HCT116 (cell line): ENCODE data around the gene GPR4. TPM values are rescaled to one million over a fixed set of nuclear protein-coding genes. Genes with fewer than 3 reads are reported as not detected.

Experiments
- ATAC-seq: fragments of 200-7000 bp; cut with Tn5 transposase; 2 replicates; pipeline ENCODE4 v1.9.1; 2020; ENCODE audit warnings: mild to moderate bottlenecking, moderate library complexity
- BruUV-seq: library from RNA; stranded (reverse); fragments of 400-500 nt; replicated peaks from 2 replicates; lab custom pipeline; 2021; lab: Mats Ljungman, UMichigan
- CTCF ChIA-PET: fragments of 300-600 bp; sonication (Branson Sonifier 250); formaldehyde crosslinking; loops from one replicate; lab custom pipeline; 2021; ENCODE audit warnings: antibody characterized with exemption; lab: Charles Lee
- POLR2A ChIA-PET: fragments of 300-600, 350-600 bp; sonication (Branson Sonifier 250); formaldehyde crosslinking; loops from one replicate; lab custom pipeline; 2021; ENCODE audit warnings: antibody characterized with exemption; lab: Charles Lee
- RAD21 ChIA-PET, 2 experiments: fragments of 300-600 bp; sonication (Branson Sonifier 250); formaldehyde crosslinking; loops; one replicate each; lab custom pipeline; 2023; ENCODE audit warnings: low total read pairs in 2 of 2; ENCODE audit not compliant: uncharacterized antibody in 2 of 2, unreplicated experiment in 2 of 2, low non-redundant PET in 1 of 2; lab: Charles Lee
- DNase-seq: peaks from one replicate; pipeline ENCODE4 v3.0.0-alpha.2; 2010; ENCODE audit warnings: low read depth, low spot score
- H2AFZ ChIP-seq: fragments of 200-600 bp; shearing (Covaris generic), sonication (generic); 2 replicates; pipeline ENCODE4 v1.6.1; 2017; ENCODE audit warnings: low read depth, mixed run types, mixed read lengths, antibody characterized with exemption, low read length; ENCODE audit not compliant: poor library complexity, severe bottlenecking
- H3K27ac ChIP-seq: 2 replicates; pipeline ENCODE4 v1.5.1; 2012; ENCODE audit warnings: low read depth, low read length
- H3K27me3 ChIP-seq: fragments of 200-600 bp; sonication (generic); 2 replicates; pipeline ENCODE4 v1.6.1; 2016; ENCODE audit warnings: mixed run types, low read length, mixed read lengths; ENCODE audit not compliant: insufficient read depth
- H3K36me3 ChIP-seq, 2 experiments: fragments of 200-500 bp in 1 of 2; fragments of 200-600 bp in 1 of 2; sonication (Bioruptor generic) in 1 of 2; sonication (generic) in 1 of 2; 2 replicates each; pipeline versions ENCODE4 v1.5.1 to v1.6.1; 2014 to 2016; ENCODE audit warnings: low read length in 2 of 2, inconsistent platforms in 1 of 2, mixed read lengths in 1 of 2, mixed run types in 1 of 2; ENCODE audit not compliant: insufficient read depth in 2 of 2, control insufficient read depth in 1 of 2
- H3K4me1 ChIP-seq, 2 experiments: fragments of 200-600 bp in 1 of 2; sonication (generic) in 1 of 2; 2 replicates each; pipeline versions ENCODE4 v1.5.1 to v1.6.1; 2012 to 2017; ENCODE audit warnings: low read length in 2 of 2, inconsistent platforms in 1 of 2, mild to moderate bottlenecking in 1 of 2, mixed read lengths in 1 of 2, mixed run types in 1 of 2, moderate library complexity in 1 of 2; ENCODE audit not compliant: insufficient read depth in 2 of 2, control insufficient read depth in 1 of 2
- H3K4me2 ChIP-seq: fragments of 200-600 bp; sonication (generic); 2 replicates; pipeline ENCODE4 v1.6.1; 2017; ENCODE audit warnings: mixed run types, low read length, mixed read lengths
- H3K4me3 ChIP-seq, 2 experiments: fragments of 200-600 bp in 1 of 2; sonication (generic) in 1 of 2; replicated peaks in 1 of 2; 2 replicates each; pipeline ENCODE4 v1.5.1; 2011 to 2016; ENCODE audit warnings: low read length in 2 of 2, control low read depth in 1 of 2, low read depth in 1 of 2, mild to moderate bottlenecking in 1 of 2, mixed read lengths in 1 of 2, mixed run types in 1 of 2
- H3K79me2 ChIP-seq: fragments of 200-600 bp; sonication (generic); 2 replicates; pipeline ENCODE4 v1.6.1; 2017; ENCODE audit warnings: mild to moderate bottlenecking, mixed run types, low read length, moderate library complexity, mixed read lengths; ENCODE audit not compliant: insufficient read depth
- H3K9ac ChIP-seq: fragments of 200-600 bp; sonication (generic); 2 replicates; pipeline ENCODE4 v1.6.1; 2016; ENCODE audit warnings: low read length, mixed read lengths
- H3K9me2 ChIP-seq: fragments of 200-600 bp; sonication (generic), shearing (Covaris generic); 2 replicates; pipeline ENCODE4 v1.6.1; 2017; ENCODE audit warnings: mixed run types, mild to moderate bottlenecking, moderate library complexity; ENCODE audit not compliant: insufficient read depth
- H3K9me3 ChIP-seq, 2 experiments: fragments of 200-500 bp in 1 of 2; fragments of 200-600 bp in 1 of 2; sonication (Bioruptor generic) in 1 of 2; sonication (generic) in 1 of 2; 2 replicates each; pipeline ENCODE4 v1.6.1; 2014 to 2017; ENCODE audit warnings: low read length in 2 of 2, mixed read lengths in 2 of 2, inconsistent platforms in 1 of 2, low read depth in 1 of 2, mild to moderate bottlenecking in 1 of 2, mixed run types in 1 of 2, moderate library complexity in 1 of 2; ENCODE audit not compliant: control insufficient read depth in 1 of 2, insufficient read depth in 1 of 2
- H4K20me1 ChIP-seq: fragments of 200-600 bp; sonication (generic), shearing (Covaris generic); 2 replicates; pipeline ENCODE4 v1.6.1; 2017; ENCODE audit warnings: mixed run types, mild to moderate bottlenecking, moderate library complexity; ENCODE audit not compliant: insufficient read depth
- CBX3 ChIP-seq: IDR thresholded peaks from 2 replicates; pipeline ENCODE4 v1.6.1; 2012; ENCODE audit warnings: low read depth
- CTCF ChIP-seq, 3 experiments: fragments of 200-600 bp in 1 of 3; sonication (generic) in 1 of 3; IDR thresholded peaks in 2 of 3; conservative IDR thresholded peaks in 1 of 3; 2 replicates each; pipeline ENCODE4 v1.5.1; 2012 to 2017; ENCODE audit warnings: low read depth in 2 of 3, low read length in 2 of 3, antibody characterized with exemption in 1 of 3, borderline replicate concordance in 1 of 3, control low read depth in 1 of 3, mild to moderate bottlenecking in 1 of 3, mixed read lengths in 1 of 3, mixed run types in 1 of 3, moderate library complexity in 1 of 3; ENCODE audit not compliant: insufficient read depth in 1 of 3
- FOSL1 ChIP-seq: IDR thresholded peaks from 2 replicates; pipeline ENCODE4 v1.6.1; 2012; ENCODE audit warnings: low read depth
- JUND ChIP-seq: IDR thresholded peaks from 2 replicates; pipeline ENCODE4 v1.6.1; 2012
- MAX ChIP-seq: IDR thresholded peaks from 2 replicates; pipeline ENCODE4 v1.6.1; 2012
- POLR2AphosphoS5 ChIP-seq: IDR thresholded peaks from 2 replicates; pipeline ENCODE4 v1.6.1; 2011; ENCODE audit warnings: mild to moderate bottlenecking, low read depth, low read length, moderate library complexity
- ZFX ChIP-seq: fragments of 450-650 bp; IDR thresholded peaks from 2 replicates; pipeline ENCODE4 v1.6.1; 2017
- intact Hi-C: fragments of 100-400 bp; cut with micrococcal nuclease; formaldehyde crosslinking; loops from 2 replicates; pipeline ENCODE4 v1.10.0; 2022
- total RNA-seq: library from RNA; stranded (reverse); gene quantifications from one replicate; pipeline ENCODE4 v1.2.1, GENCODE V29; 2021; ENCODE audit not compliant: unreplicated experiment

The GPR4 gene
- total RNA-seq, 1 experiment from 2014 or later, result 0.10 TPM

- intact Hi-C loops, result no loop called here
- Histone ChIP-seq H4K20me1 (no peaks in the 10 kb centered on the region), H3K4me3 (peak within 1 kb of the TSS; percentile 75 to 91), H3K4me1 (peaks cover 32 to 68% of the 10 kb centered on the region in 2 experiments), H3K9me3 (no peaks in the 10 kb centered on the region), H3K79me2 (peaks cover 6% of the 10 kb centered on the region; the same call in 1 of the 2 replicates), H3K36me3 (no peaks in the 10 kb centered on the region), H3K4me2 (peak within 1 kb of the TSS; percentile 96), H3K9me2 (no peaks in the 10 kb centered on the region), H2AFZ (no peak within 1 kb of the TSS), H3K27me3 (no peaks in the 10 kb centered on the region), H3K27ac (peak within 1 kb of the TSS; percentile 79), H3K9ac (peak within 1 kb of the TSS; percentile 74)
- POLR2A ChIA-PET, result interaction anchor here (0.7 to 4.7 kb wide), 4 partner anchors 23 to 32 kb away, joined by 3 to 54 read pairs (median 8); no protein-coding TSS in a partner anchor
- RAD21 ChIA-PET, result no interaction called here
- BruUV-seq, result no TSS peak
- TF ChIP-seq POLR2AphosphoS5, result peak; percentile 50
- TF ChIP-seq CBX3, result no peak
- 0 out of 2 replicates have a peak, but pooled peaks have one; percentile 40 for TF ChIP-seq MAX
- TF ChIP-seq CTCF (IDR thresholded peaks at IDR 0.05 in 2 of 3, conservative IDR thresholded peaks at IDR 0.05 in 1 of 3; ENCODE audit: borderline replicate concordance in 1 of 3, insufficient read depth in 1 of 3, low read depth in 2 of 3, low read length in 2 of 3), result peak in 2 of 3 experiments; percentile 20 to 41; a peak in 2 of 6 replicates
- TF ChIP-seq FOSL1, result no peak
- peak; percentile 23; the same call in 1 of the 2 replicates for TF ChIP-seq ZFX
- no peak for TF ChIP-seq JUND
- ATAC-seq (peak; percentile 19; the same call in 1 of the 2 replicates), DNase-seq (no peak)
- CTCF ChIA-PET, result interaction anchor here (3.6 kb wide), 1 partner anchor 25 kb away, joined by 45 read pairs; no protein-coding TSS in a partner anchor
Measured at GRCh38 chr19:45638930-45639729, 37.1 kb upstream of the GPR4 start, which contains the start of gene EML2. EML2 (minus strand) TSS chr19:45639397; CDS start chr19:45639376, 21 bp downstream.
